HuH-7.5 (cell line): ENCODE results near the gene CHRNA9.
"Not testable (repeated sequence)": the region's sequence is repeated elsewhere in the genome, so short reads cannot be mapped to it uniquely, and the experiment has no call there.

Experiments used
- DNase-seq: peaks from one replicate; pipeline ENCODE4 v3.0.0; 2011; ENCODE audit warnings: low spot score

Gene CHRNA9

DNA sequence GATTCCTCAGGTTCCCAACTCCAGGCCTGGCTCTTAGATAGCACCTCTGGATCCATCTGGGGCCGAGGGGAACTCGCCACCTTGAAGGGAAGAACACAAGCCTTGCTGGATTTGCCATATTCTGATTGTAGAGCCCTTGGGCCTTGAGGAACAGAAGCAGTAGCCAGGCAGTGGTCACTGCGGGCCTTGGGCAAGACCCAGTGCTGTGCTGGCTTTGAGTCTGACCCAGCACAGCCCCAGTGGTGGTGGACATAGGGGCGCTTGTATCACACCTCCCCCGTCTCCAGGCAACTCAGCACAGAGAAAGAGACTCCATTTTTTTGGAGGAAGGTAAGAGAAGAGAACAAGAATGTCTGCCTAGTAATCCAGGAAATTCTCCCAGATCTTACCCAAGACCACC lies 45.5 kb downstream of the CHRNA9 start:
- DNase-seq = no peak

GRCh38 chr4:40388239-40388638 lies 53.1 kb downstream of the CHRNA9 start:
- no peak for DNase-seq

DNA sequence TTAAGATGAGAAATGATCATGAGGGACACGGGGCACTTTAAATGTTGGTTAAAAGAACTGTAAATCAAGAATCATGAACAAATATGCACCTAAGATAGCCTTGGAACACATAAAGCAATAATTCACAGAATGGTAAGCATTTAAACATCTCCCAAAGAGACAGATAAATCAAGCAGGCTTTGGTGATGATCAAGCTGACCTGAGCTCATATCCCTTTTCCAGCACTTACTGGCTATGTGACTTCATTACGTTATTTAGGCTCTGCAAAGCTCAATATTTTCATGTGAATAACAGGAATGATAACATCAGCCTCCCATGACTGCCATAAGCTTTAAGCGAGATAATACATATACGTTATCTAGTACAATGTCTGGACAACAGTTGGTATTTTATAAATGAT lies 54.9 kb downstream of the CHRNA9 start:
- DNase-seq = no peak

DNA sequence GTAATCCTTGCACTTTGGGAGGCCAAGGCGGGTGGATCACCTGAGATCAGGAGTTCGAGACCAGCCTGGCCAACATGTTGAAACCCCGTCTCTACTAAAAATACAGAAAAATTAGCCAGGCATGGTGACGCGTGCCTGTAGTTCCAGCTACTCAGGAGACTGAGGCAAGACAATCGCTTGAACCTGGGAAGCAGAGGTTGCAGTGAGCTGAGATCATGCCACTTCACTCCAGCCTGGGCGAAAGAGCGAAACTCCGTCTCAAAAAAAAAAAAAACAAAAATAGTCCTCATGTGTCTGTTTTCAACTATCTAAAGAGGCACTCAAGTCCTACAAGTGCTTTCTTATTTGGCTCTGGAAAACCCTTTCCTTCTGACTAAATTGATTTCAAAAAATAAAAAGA lies 57.1 kb downstream of the CHRNA9 start:
- not testable (repeated sequence) for DNase-seq

DNA sequence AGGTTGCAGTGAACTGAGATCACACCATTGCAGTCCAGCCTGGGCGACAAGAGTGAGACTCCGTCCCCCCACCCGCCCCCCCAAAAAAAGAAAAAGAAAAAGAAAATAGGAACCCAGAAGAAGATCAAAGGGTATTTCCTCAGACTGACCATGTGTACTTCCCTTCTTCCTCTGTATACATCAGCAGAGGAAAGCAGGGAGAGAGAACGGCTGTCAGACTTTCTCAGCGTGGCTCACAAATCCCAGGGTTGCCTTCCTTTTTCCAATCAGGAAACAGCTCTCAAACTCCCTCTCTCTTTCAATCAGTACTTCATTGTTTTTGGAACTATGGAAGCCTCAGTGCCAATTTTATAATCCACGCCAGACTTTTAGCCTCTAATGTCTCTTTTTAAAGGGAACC lies 59.1 kb downstream of the CHRNA9 start:
- no peak for DNase-seq

GRCh38 chr4:40395166-40395900 lies 60.2 kb downstream of the CHRNA9 start:
- no peak for DNase-seq

DNA sequence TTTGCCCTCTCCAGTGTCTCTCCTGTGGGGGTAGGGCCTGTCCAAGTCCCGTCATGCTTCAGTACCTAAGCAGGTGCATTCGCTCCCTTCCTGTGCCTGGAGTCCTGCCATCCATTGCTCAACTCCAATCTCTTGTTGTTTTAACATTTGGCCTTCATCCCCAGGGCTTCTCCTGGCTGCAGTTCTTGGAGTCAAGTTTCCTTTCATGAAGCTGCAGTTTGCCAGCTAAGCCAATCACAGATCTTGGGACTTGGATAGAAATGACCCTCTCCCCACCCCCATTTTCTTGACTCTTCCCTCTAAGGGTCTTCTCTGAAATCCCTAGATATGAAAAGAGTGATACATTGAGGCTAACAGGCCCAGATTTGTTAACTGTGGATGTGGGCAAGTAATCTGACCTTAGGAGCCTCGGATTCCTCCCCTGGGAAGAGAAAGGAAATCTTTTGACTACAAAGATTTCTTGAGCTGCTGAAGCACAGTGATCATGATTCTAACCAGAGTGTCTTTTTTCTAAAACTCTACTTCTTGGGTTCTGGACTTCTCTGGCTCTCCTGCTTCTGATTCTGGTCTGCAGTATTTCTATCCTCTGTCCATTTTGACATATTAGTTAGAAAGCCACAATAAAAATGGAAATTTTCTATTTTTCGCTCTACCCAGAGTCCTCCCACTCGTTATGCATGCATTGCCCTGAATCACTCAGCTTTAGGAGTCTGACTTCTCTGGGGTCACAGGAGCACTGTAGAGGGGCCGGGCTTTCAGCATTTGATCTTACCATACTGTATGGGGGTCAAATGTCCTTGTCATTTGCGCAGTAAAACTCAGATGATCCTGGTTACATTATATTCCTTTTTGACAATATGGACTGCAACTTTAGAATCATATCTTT lies 61.0 kb downstream of the CHRNA9 start:
- DNase-seq = peak; percentile 23

DNA sequence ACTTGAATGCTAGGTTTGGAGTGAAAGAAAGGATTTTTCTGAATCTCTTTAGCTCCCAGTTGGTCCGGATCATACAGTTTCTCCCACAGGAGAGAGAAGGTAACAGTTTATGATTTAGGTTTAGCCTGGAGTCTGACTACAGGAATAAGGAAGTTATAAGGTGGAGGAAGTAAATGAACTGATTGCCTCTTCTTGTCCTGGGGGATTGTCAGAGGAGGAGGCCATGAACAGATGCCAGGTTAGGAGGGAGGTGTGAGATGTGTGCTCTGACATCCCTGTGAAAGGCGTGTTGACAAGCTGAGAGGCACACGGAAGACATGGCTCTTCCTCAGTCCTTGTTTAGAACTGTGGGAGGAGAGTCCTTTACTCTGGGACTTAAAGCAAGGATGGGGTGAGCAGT lies 64.4 kb downstream of the CHRNA9 start:
- DNase-seq = no peak

DNA sequence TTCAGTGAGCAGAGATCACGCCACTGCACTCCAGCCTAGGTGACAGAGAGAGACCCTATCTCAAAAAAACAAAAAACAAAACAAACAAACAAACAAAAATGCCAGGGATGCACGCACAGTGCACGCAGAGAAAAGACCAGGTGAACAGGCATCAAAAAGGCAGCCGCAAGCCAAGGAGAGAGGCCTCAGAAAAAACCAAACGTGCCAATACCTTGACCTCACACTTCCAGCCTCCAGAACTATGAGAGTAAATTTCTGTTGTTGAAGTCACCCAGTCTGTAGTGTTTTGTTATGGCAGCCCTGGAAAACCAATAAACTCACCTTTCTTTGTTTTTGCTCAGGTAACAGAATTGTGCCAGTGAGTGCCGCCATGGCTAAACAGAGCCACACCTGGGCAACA lies 66.0 kb downstream of the CHRNA9 start:
- DNase-seq = no peak

GRCh38 chr4:40401631-40402030 lies 66.5 kb downstream of the CHRNA9 start:
- DNase-seq = no peak

- no peak for DNase-seq
Measured at GRCh38 chr4:40402556-40402955, 67.4 kb downstream of the CHRNA9 start.

DNA sequence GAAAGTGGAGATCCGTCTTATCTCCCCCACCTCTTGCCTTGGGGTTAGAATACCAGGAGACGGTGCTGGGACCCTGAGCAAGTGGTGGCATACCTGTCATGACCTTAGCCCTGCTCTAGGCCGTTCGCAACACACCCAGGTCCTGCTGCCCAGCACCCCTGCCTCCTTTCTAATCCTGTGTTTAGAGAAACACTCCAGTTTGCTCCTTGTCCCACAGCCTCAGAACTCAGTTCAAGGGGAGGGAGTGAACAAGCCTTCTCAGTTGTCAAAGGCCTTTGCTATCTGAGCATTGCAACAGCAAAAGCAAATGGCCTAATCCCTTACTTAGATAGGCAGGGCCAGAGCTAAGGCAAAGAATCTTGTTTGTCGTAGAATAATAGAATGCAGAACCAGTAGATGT lies 67.9 kb downstream of the CHRNA9 start:
- no peak for DNase-seq
